IMR-90 (cell line): Measurements from ENCODE around the gene HSPA6. TPM values are rescaled to one million over a fixed set of nuclear protein-coding genes. Genes with fewer than 3 reads are reported as not detected.

Experiments
- polyA plus RNA-seq, 3 experiments: library from polyadenylated mRNA; depleted of rRNA; stranded (reverse); fragments of >200 nt; gene quantifications; 2 replicates each; pipeline ENCODE4 v1.2.3, GENCODE V29; 2012; ENCODE audit warnings: low replicate concordance in 1 of 3
- total RNA-seq: library from RNA; depleted of rRNA; stranded (reverse); fragments of >200 nt; gene quantifications from 2 replicates; pipeline ENCODE4 v1.2.3, GENCODE V29; 2012; rRNA removed

HSPA6 gene
- total and polyA plus RNA-seq, 2 of the 4 experiments (the other 2 are of a cell fraction): 0.54 to 0.67 TPM

Other genes with a start within 250 kb of the HSPA6 start
- gene MPZ, start 214.6 kb upstream of the HSPA6 start, total RNA-seq: 0.18 and 0.28 TPM in 2 replicates
- 0.80 and 0.96 TPM in 2 replicates for gene MPZ, start 214.6 kb upstream of the HSPA6 start, polyA plus RNA-seq (2012; rRNA removed)
- 36.1 and 158 TPM in 2 replicates for gene SDHC, start 210.2 kb upstream of the HSPA6 start, total RNA-seq
- gene SDHC, start 210.2 kb upstream of the HSPA6 start, polyA plus RNA-seq (2012; rRNA removed): 155 and 235 TPM in 2 replicates
- not detected in 2 replicates for gene CFAP126, start 156.7 kb upstream of the HSPA6 start, total RNA-seq
- gene CFAP126, start 156.7 kb upstream of the HSPA6 start, polyA plus RNA-seq (2012; rRNA removed): not detected in 2 replicates
- gene FCGR2A, start 19.1 kb upstream of the HSPA6 start, total RNA-seq: 0.18 and 0.28 TPM in 2 replicates
- gene FCGR2A, start 19.1 kb upstream of the HSPA6 start, polyA plus RNA-seq (2012; rRNA removed): 0.56 and 0.94 TPM in 2 replicates
- not detected in 2 replicates for gene FCGR3A, start 25.3 kb downstream of the HSPA6 start, total RNA-seq
- gene FCGR3A, start 25.3 kb downstream of the HSPA6 start, polyA plus RNA-seq (2012; rRNA removed): not detected in 2 replicates
- gene FCGR3B, start 106.6 kb downstream of the HSPA6 start, total RNA-seq: not detected in 2 replicates
- not detected in 2 replicates for gene FCGR3B, start 106.6 kb downstream of the HSPA6 start, polyA plus RNA-seq (2012; rRNA removed)
- not detected in 2 replicates for gene FCGR2B, start 138.6 kb downstream of the HSPA6 start, total RNA-seq
- not detected in 2 replicates for gene FCGR2B, start 138.6 kb downstream of the HSPA6 start, polyA plus RNA-seq (2012; rRNA removed)
- gene FCRLA, start 182.7 kb downstream of the HSPA6 start, total RNA-seq: 0.28 and 0.36 TPM in 2 replicates
- gene FCRLA, start 182.7 kb downstream of the HSPA6 start, polyA plus RNA-seq (2012; rRNA removed): 0.36 and 0.46 TPM in 2 replicates
- 0.90 and 1.1 TPM in 2 replicates for gene FCRLB, start 197.0 kb downstream of the HSPA6 start, total RNA-seq
- gene FCRLB, start 197.0 kb downstream of the HSPA6 start, polyA plus RNA-seq (2012; rRNA removed): 2.2 and 2.9 TPM in 2 replicates
- 31.5 and 31.7 TPM in 2 replicates for gene DUSP12, start 225.2 kb downstream of the HSPA6 start, total RNA-seq
- gene DUSP12, start 225.2 kb downstream of the HSPA6 start, polyA plus RNA-seq (2012; rRNA removed): 35.6 and 39.2 TPM in 2 replicates
- 17.6 and 17.8 TPM in 2 replicates for gene ATF6, start 241.8 kb downstream of the HSPA6 start, total RNA-seq
- gene ATF6, start 241.8 kb downstream of the HSPA6 start, polyA plus RNA-seq (2012; rRNA removed): 11.5 and 12.2 TPM in 2 replicates